ENCODE measurements around the gene FAM117A.
A peak's percentile ranks its signal among the peaks of the same experiment; 100 is the strongest.
"Not testable (repeated sequence)": the region's sequence is repeated elsewhere in the genome, so short reads cannot be mapped to it uniquely, and the experiment has no call there.

Gene FAM117A

DNA sequence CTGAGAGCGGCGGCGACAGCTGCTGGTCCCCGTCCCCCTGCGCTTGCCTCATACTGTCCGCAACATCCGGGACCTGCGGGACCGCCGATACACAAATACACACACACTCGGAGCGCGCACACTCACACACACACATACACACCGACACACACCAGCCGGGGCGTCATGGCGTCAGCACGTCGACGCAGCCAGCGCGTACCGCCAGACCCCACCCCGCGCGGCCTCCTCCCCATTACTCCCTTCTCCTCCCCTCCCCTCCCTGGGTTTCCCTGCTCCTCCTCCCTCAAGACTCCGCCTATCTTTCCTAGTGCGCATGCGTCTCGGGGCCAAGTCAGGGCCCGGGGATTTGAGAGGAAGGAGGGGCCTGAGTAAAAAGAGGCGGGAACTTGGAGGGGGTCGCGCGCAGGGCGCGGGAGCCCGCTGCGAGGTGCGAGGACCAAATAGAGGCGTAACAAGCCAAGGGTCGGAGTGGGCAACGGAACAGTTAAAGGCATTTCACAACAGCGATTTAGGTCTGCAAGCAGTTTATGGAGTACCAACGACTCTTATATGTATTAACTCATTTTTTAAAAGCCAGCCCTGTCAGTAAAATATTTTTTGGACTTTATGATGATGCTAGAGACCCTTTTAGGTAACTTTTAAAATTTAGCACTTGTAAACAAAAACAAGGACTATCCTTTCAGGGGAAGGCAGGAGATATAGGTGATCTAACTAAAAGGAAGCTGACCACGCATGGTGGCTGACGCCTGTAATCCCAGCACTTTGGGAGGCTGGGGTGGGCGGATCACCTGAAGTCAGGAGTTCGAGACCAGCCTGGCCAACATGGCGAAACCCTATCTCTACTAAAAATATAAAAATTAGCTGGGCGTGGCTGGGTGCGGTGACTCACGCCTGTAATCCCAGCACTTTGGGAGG is 85.7 kb downstream of the FAM117A start, which contains the start of gene SPOP:
TSS of gene SPOP (minus strand) at position 165 of the 915 bp plus-strand sequence. CDS start 55,287 bp downstream, outside the sequence.
- DNase-seq (ENCODE audit: low read depth), result peak; percentile 98

- peak; percentile 86 for DNase-seq (ENCODE audit: low read depth)
These were observed 86.6 kb downstream of the FAM117A start for GRCh38 chr17:49677134-49677932.

GRCh38 chr17:49676276-49676868 is 87.6 kb downstream of the FAM117A start:
- no peak for DNase-seq (ENCODE audit: low read depth)

GRCh38 chr17:49674507-49674906 is 89.4 kb downstream of the FAM117A start:
- no peak for DNase-seq (ENCODE audit: low read depth)

DNA sequence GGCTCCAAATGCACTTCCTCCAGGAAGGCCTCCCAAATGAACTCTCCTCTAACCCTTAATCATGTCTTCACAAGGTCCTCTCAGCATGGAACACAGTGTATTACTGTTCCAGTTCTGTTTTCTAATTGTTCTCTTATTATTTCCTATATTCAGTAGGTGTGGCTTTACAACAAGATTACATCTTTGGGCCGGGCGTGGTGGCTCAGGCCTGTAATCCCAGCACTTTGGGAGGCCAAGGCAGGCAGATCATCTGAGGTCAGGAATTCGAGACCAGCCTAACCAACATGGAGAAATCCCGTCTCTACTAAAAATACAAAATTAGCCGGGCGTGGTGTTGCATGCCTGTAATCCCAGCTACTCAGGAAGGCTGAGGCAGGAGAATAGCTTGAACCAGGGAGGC is 90.3 kb downstream of the FAM117A start:
- not testable (repeated sequence) for DNase-seq (ENCODE audit: low read depth)

- peak; percentile 17 for DNase-seq (ENCODE audit: low read depth)
These were observed 93.3 kb downstream of the FAM117A start for GRCh38 chr17:49670641-49671040.

GRCh38 chr17:49670002-49670401 is 93.9 kb downstream of the FAM117A start:
- no peak for DNase-seq (ENCODE audit: low read depth)

- DNase-seq (ENCODE audit: low read depth), result no peak
These were observed 96.1 kb downstream of the FAM117A start for GRCh38 chr17:49667854-49668253.

- DNase-seq (ENCODE audit: low read depth), result no peak
These were observed 99.2 kb downstream of the FAM117A start for GRCh38 chr17:49664706-49665211.
